ENCODE data around the gene SOX13. TPM values are rescaled to one million over a fixed set of nuclear protein-coding genes. Genes with fewer than 3 reads are reported as not detected.

The SOX13 gene
- total RNA-seq, 4 donors from 2014 or later, result 12.1 to 34.1 (median 33.4) TPM

DNA sequence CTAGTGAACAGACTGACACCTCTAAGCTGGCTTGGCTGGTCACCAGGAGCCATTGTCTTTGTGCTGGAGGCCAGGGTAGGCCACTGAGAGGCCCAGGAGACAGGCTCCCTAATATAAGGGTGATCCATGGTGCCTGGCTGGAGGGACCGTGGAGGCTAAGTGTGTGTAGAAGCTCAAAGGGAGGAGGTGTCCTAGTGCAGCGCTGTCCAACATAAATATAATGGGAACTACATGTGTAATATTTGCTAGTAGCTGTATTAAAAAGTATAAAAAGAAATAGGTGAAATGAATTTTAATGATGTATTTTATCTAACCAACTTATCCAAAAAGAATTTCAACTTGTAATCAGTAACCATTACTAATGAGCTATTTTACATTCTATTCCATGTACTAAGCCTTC, 35.0 kb downstream of the SOX13 start:
- H3K27ac ChIP-seq, result no peak overlapping the region
- intact Hi-C loops (cut with DNase I; ENCODE audit: low total_unique reads), result no loop called here
- H3K27me3 ChIP-seq, result no peaks in the 10 kb centered on the region
- H3K4me3 ChIP-seq, result no peak overlapping the region
- H3K36me3 ChIP-seq, result no peaks in the 10 kb centered on the region
- no peak for DNase-seq
- TF ChIP-seq POLR2A (IDR thresholded peaks at IDR 0.05) (no peak), POLR2AphosphoS5 (IDR thresholded peaks at IDR 0.05) (no peak), EP300 (IDR thresholded peaks at IDR 0.05; ENCODE audit: low read depth) (no peak)
- TF ChIP-seq, protein P1, sequence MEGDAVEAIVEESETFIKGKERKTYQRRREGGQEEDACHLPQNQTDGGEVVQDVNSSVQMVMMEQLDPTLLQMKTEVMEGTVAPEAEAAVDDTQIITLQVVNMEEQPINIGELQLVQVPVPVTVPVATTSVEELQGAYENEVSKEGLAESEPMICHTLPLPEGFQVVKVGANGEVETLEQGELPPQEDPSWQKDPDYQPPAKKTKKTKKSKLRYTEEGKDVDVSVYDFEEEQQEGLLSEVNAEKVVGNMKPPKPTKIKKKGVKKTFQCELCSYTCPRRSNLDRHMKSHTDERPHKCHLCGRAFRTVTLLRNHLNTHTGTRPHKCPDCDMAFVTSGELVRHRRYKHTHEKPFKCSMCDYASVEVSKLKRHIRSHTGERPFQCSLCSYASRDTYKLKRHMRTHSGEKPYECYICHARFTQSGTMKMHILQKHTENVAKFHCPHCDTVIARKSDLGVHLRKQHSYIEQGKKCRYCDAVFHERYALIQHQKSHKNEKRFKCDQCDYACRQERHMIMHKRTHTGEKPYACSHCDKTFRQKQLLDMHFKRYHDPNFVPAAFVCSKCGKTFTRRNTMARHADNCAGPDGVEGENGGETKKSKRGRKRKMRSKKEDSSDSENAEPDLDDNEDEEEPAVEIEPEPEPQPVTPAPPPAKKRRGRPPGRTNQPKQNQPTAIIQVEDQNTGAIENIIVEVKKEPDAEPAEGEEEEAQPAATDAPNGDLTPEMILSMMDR (IDR thresholded peaks at IDR 0.05), result no peak
- peaks cover 13 to 32% (median 20%) of the 10 kb centered on the region in 4 donors for H3K4me1 ChIP-seq
- in situ Hi-C loops (cut with MboI; ENCODE audit: low pct_ligation_motif_present in 1 of 4, low pct_unique_long_range_greater_than_20kb in 1 of 4, low sequenced_read_pairs in 3 of 4), result no loop called here
- no peaks in the 10 kb centered on the region for H3K9me3 ChIP-seq
- 60 to 90% methylated on average over 2 of the region's 2 CpGs for WGBS, 2 donors (ENCODE audit: low coverage in 1 of 2)

DNA sequence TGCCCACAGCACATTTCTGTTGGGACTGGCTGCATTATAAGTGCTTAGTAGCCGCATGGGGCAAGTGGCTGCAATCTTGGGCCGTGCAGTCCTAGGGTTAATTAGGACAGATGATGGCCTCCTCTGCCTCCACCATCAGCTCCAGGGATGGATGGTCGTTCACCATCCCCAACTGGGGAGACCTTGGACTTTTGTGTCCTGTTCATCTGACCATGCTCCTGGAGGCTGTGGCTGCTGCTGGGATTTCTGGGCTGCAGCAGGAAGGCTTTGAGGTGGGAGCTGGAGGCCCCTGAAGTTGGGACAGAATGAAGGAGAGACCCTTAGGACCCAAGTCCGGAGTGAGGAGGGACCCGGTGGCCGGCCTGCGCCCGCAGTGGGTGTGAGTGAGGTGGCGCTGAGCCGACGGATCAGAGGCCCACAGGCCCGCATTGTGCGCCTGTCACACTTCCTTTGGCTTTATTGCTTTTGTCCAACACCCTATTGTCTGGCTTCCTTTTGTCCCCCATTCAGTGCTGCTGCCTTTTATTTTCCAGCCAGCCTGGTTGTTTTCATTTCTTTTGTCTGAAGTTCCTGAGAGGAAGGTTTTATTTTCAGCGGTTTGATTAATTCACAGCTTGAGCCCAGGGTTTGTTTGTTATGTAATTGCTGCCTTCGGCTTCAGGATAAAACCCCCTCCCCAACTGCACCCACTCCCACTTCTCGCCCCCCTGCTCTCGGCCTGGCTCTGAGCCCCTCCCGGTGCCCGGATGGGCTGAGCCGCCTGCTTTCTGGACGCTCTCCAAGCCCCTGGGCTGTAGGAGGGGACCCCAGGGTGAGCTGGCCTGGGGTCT, 35.6 kb downstream of the SOX13 start:
- TF ChIP-seq POLR2A (IDR thresholded peaks at IDR 0.05), result no peak
- TF ChIP-seq, protein P1 (IDR thresholded peaks at IDR 0.05), result no peak
- TF ChIP-seq EP300 (IDR thresholded peaks at IDR 0.05; ENCODE audit: low read depth), result no peak
- no peak for TF ChIP-seq POLR2AphosphoS5 (IDR thresholded peaks at IDR 0.05)
- Histone ChIP-seq H3K36me3 (no peaks in the 10 kb centered on the region), H3K4me3 (no peak overlapping the region), H3K4me1 (peaks cover 7 to 26% (median 14%) of the 10 kb centered on the region in 4 donors), H3K27me3 (no peaks in the 10 kb centered on the region), H3K9me3 (no peaks in the 10 kb centered on the region), H3K27ac (no peak overlapping the region)
- intact Hi-C loops (cut with DNase I; ENCODE audit: low total_unique reads), result no loop called here
- WGBS, 2 donors (ENCODE audit: low coverage in 1 of 2), result 52 to 76% methylated on average over 7 to 21 of the region's 21 CpGs
- in situ Hi-C loops (cut with MboI; ENCODE audit: low pct_ligation_motif_present in 1 of 4, low pct_unique_long_range_greater_than_20kb in 1 of 4, low sequenced_read_pairs in 3 of 4), result no loop called here
- no peak for DNase-seq

DNA sequence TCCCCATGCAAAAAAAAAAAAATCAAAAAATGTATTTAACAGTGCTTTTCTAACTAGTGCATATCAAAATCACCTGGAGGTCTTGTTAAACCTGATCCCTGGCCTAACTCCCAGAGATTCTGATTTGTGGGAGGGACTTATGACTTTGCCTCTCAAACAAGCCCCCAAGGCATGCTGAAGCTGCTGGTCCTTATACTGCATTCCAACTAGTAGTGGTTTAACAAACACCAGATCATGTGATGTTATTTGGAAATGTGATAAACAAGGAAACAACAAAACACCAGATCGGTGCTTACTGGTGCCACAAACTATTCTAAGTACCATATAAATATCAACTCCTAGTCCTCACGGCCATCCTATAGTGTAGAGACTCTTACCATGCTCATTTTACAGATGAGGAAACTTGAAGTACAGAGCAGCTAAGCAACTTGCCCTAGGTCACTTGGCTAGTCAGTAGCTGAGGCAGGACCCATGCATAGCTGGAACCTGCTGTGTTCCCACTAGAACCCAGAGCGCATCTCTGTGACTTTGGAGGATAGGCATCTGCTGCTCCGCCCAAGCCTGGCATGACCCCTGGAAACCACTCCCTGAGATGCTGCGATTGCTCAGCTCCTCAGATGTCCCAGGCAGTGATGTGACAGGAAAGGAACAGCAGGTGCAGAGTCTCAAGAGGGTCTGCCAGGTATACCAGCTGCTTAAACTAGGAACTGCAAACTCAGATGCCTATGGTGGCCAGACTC, 38.1 kb downstream of the SOX13 start:
- H3K36me3 ChIP-seq, result no peaks in the 10 kb centered on the region
- no peak overlapping the region for H3K27ac ChIP-seq
- no peaks in the 10 kb centered on the region for H3K9me3 ChIP-seq
- TF ChIP-seq POLR2A (IDR thresholded peaks at IDR 0.05) (no peak), EP300 (IDR thresholded peaks at IDR 0.05; ENCODE audit: low read depth) (no peak), POLR2AphosphoS5 (IDR thresholded peaks at IDR 0.05) (no peak)
- TF ChIP-seq, protein P1 (IDR thresholded peaks at IDR 0.05), result no peak
- no peak overlapping the region for H3K4me3 ChIP-seq
- H3K4me1 ChIP-seq, result peaks cover 0 to 12% (median 5%) of the 10 kb centered on the region in 4 donors
- DNase-seq, result no peak
- in situ Hi-C loops (cut with MboI; ENCODE audit: low pct_ligation_motif_present in 1 of 4, low pct_unique_long_range_greater_than_20kb in 1 of 4, low sequenced_read_pairs in 3 of 4) (no loop called here), intact Hi-C loops (cut with DNase I; ENCODE audit: low total_unique reads) (no loop called here)
- 78% methylated on average over 5 of the region's 5 CpGs; no CpG with 5 or more reads in 1 of the 2 donors for WGBS, 2 donors (ENCODE audit: low coverage in 1 of 2)
- H3K27me3 ChIP-seq, result no peaks in the 10 kb centered on the region

Data from transverse colon (tissue), 4 donors.